ENCODE measurements around the gene APH1B.
"Not testable (repeated sequence)": the region's sequence is repeated elsewhere in the genome, so short reads cannot be mapped to it uniquely, and the experiment has no call there.

GRCh38 chr15:63320981-63321380, 43.6 kb downstream of the APH1B start:
- not testable (repeated sequence) for TF ChIP-seq CTCF (IDR thresholded peaks at IDR 0.05 in 8 of 11, conservative IDR thresholded peaks at IDR 0.05 in 3 of 11); POLR2A (IDR thresholded peaks at IDR 0.05); POLR2AphosphoS5 (IDR thresholded peaks at IDR 0.05)
